Right lobe of liver (tissue), 6 donors: ENCODE measurements around the gene KAT6B. TPM values are rescaled to one million over a fixed set of nuclear protein-coding genes. Genes with fewer than 3 reads are reported as not detected.

Source experiments
- ATAC-seq, 4 donors: fragments of 200-7000 bp; cut with Tn5 transposase; one replicate each; pipeline ENCODE4 v1.9.1; 2020; ENCODE audit warnings: mild to moderate bottlenecking in 4 of 4, moderate library complexity in 4 of 4
- DNase-seq, 3 donors: peaks; one replicate each; pipeline ENCODE4 v3.0.0-alpha.2; 2020
- H3K27ac ChIP-seq, 3 donors: fragments of 200-600 bp; one replicate each; pipeline ENCODE4 v1.8.0; 2022
- H3K27me3 ChIP-seq, 2 donors: fragments of 200-600 bp; one replicate each; pipeline ENCODE4 v1.8.0; 2022
- H3K36me3 ChIP-seq, 4 donors: fragments of 200-600 bp; sonication (generic) in 1 of 4; one replicate each; pipeline versions ENCODE4 v1.5.1 to v1.8.0; 2017 to 2022; ENCODE audit warnings: control low read depth in 1 of 4
- H3K4me1 ChIP-seq, 4 donors: fragments of 200-600 bp; sonication (generic) in 1 of 4; one replicate each; pipeline versions ENCODE4 v1.5.1 to v1.8.0; 2017 to 2022; ENCODE audit warnings: control low read depth in 1 of 4
- H3K4me3 ChIP-seq, 3 donors: fragments of 200-600 bp; one replicate each; pipeline ENCODE4 v1.8.0; 2022
- H3K9me3 ChIP-seq, 4 donors: fragments of 200-600 bp; sonication (generic) in 1 of 4; one replicate each; pipeline versions ENCODE4 v1.5.1 to v1.8.0; 2017 to 2022; ENCODE audit warnings: control low read depth in 1 of 4
- POLR2A ChIP-seq: fragments of 450-650 bp; IDR thresholded peaks from one replicate; pipeline ENCODE4 v1.6.1; 2017; ENCODE audit warnings: antibody characterized with exemption, mild to moderate bottlenecking
- WGBS: methylation state at CpG from one replicate; pipeline ENCODE4 v1.1.6; 2018; ENCODE audit warnings: low coverage, low lambda C conversion rate; ENCODE audit not compliant: insufficient coverage; ENCODE audit errors: missing lambda C conversion rate; 5-methylcytosine and 5-hydroxymethylcytosine counted together
- intact Hi-C, 2 donors: fragments of 100-400 bp; cut with DNase I; formaldehyde crosslinking; loops; one replicate each; pipeline versions ENCODE4 v1.11.2 to v1.14.1; 2022
- total RNA-seq, 6 experiments: library from RNA; depleted of rRNA in 2 of 6; stranded (reverse); fragments of >200 nt in 2 of 6; fragmentation: NEBNext Ultra II Directional in 3 of 6; extraction: Animal tissue kit (Norgen Biotek cat#: 25700) in 3 of 6; gene quantifications; one replicate each; pipeline versions ENCODE4 v1.1.0 to v1.2.4, GENCODE V29; 2016 to 2023
- TF ChIP-seq, protein P1 (sequence below), 4 donors: fragments of 200-600 bp in 3 of 4; fragments of 450-650 bp in 1 of 4; IDR thresholded peaks; one replicate each; pipeline versions ENCODE4 v1.5.1 to v1.8.0; 2016 to 2022; ENCODE audit warnings: antibody characterized with exemption in 4 of 4, mild to moderate bottlenecking in 2 of 4
- donor health status: DM: no; HTN: yes; CAD: no.
- donor health status: DM: no; HTN: no; CAD: no.
- donor health status: DM: no; HTN: no; CAD: no.
- donor health status: DM: no; HTN: yes; CAD: no.
- donor health status: DM: no; HTN: yes; CAD: no.

Gene KAT6B
- total RNA-seq, 6 experiments from 2014 or later, result 9.2 to 17.1 (median 10.3) TPM

DNA sequence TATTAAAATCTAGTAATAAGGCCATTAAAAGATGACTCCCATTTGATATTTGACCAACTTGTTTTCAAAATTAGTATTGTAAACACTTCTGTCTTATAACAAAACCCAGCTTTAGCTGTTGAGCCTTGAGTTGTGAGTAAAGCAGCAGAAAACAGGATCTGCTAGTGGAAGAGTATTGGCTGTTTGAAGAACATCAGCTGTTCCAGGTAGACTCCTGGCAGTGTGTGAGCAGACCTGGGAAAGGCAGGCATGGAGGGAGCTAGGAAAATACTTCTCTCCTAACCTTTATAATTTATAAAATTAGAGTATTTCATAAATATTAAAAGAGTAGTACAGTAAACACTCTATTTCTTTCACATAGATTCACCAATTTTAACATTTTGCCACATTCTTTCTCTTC, 29.0 kb downstream of the KAT6B start:
- TF ChIP-seq POLR2A, result no peak
- TF ChIP-seq, protein P1, sequence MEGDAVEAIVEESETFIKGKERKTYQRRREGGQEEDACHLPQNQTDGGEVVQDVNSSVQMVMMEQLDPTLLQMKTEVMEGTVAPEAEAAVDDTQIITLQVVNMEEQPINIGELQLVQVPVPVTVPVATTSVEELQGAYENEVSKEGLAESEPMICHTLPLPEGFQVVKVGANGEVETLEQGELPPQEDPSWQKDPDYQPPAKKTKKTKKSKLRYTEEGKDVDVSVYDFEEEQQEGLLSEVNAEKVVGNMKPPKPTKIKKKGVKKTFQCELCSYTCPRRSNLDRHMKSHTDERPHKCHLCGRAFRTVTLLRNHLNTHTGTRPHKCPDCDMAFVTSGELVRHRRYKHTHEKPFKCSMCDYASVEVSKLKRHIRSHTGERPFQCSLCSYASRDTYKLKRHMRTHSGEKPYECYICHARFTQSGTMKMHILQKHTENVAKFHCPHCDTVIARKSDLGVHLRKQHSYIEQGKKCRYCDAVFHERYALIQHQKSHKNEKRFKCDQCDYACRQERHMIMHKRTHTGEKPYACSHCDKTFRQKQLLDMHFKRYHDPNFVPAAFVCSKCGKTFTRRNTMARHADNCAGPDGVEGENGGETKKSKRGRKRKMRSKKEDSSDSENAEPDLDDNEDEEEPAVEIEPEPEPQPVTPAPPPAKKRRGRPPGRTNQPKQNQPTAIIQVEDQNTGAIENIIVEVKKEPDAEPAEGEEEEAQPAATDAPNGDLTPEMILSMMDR (IDR thresholded peaks at IDR 0.05), result no peak
- H3K27ac ChIP-seq, result no peak overlapping the region
- no peak for ATAC-seq
- DNase-seq, result no peak
- intact Hi-C loops, result no loop called here
- no peaks in the 10 kb centered on the region for H3K9me3 ChIP-seq
- no peak overlapping the region for H3K4me3 ChIP-seq
- H3K4me1 ChIP-seq, result peaks cover 0 to 10% (median 3%) of the 10 kb centered on the region in 4 donors
- H3K36me3 ChIP-seq, result no peaks in the 10 kb centered on the region
- H3K27me3 ChIP-seq, result no peaks in the 10 kb centered on the region

DNA sequence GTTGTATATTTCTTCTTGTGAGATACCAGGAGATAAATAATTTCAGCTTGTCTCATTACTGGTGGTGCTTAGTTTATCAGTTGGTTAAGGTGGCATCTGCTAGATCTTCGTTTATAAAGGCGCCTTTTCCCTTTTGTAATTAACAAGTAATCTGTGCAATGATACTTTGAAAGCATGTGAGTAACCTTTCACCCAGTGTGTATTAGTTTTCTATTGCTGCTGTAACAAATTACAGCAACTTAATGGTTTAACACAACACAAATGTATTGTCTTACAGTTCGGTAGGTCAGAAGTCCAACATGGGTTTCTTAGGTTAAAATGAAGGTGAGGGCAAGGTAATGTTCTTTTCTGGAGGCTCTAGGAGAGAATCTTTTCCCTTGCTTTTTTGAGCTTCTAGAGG, 30.5 kb downstream of the KAT6B start:
- ATAC-seq (no peak), DNase-seq (no peak)
- Histone ChIP-seq H3K36me3 (no peaks in the 10 kb centered on the region), H3K4me3 (no peak overlapping the region), H3K4me1 (peaks cover 0 to 8% (median 3%) of the 10 kb centered on the region in 4 donors), H3K9me3 (no peaks in the 10 kb centered on the region), H3K27ac (no peak overlapping the region), H3K27me3 (no peaks in the 10 kb centered on the region)
- WGBS, result 91% methylated on average over 3 of the region's 3 CpGs
- TF ChIP-seq, protein P1 (IDR thresholded peaks at IDR 0.05), result no peak
- no peak for TF ChIP-seq POLR2A
- intact Hi-C loops, result no loop called here

DNA sequence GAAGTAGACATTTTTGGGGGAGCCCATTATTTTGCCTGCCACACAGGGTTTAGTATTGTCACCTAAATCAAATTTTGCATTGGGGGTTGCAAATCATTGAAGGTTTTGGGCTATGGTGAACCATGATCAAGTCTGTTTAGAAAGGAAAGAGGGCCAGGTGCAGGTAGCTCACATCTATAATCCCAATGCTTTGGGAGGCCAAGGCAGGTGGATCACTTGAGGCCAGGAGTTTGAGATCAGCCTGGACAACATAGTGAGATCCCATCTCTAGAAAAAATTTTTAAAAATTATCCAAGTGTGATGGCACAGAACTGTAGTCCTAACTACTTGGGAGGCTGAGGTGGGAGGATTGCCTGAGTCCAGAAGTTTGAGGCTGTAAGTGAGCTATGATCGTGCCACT, 31.2 kb downstream of the KAT6B start:
- ATAC-seq (no peak), DNase-seq (no peak)
- Histone ChIP-seq H3K36me3 (no peaks in the 10 kb centered on the region), H3K4me1 (peaks cover 0 to 7% (median 1%) of the 10 kb centered on the region in 4 donors), H3K27me3 (no peaks in the 10 kb centered on the region), H3K9me3 (no peaks in the 10 kb centered on the region), H3K27ac (no peak overlapping the region), H3K4me3 (no peak overlapping the region)
- intact Hi-C loops, result no loop called here
- WGBS, result 100% methylated on average over 1 of the region's 1 CpG
- TF ChIP-seq POLR2A, result no peak
- TF ChIP-seq, protein P1 (IDR thresholded peaks at IDR 0.05), result no peak

DNA sequence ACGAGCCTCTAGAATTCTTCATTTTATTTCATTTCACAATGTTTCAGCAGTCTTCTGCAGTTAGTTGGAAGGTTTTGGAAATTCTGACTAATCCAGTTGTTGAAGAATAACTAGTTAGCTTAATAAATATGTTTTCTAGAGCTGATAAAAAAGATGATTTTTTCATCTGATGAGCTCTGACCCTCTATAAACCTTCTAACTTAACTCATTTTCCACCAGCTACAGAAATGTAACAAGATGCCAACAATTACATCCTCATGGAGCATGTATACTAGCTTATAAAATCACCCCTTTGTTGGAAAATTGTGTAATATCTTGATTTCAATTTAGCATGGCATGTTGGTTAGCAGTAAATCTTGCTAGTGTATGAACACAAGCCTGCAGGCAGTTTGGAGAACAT, 33.1 kb downstream of the KAT6B start:
- no peaks in the 10 kb centered on the region for H3K36me3 ChIP-seq
- ATAC-seq, result no peak
- no peaks in the 10 kb centered on the region for H3K9me3 ChIP-seq
- WGBS, result 86% methylated on average over 1 of the region's 1 CpG
- no peak overlapping the region for H3K4me3 ChIP-seq
- TF ChIP-seq POLR2A, result no peak
- TF ChIP-seq, protein P1 (IDR thresholded peaks at IDR 0.05), result no peak
- DNase-seq, result no peak
- intact Hi-C loops, result no loop called here
- H3K27me3 ChIP-seq, result no peaks in the 10 kb centered on the region
- H3K27ac ChIP-seq, result no peak overlapping the region
- H3K4me1 ChIP-seq, result no peaks in the 10 kb centered on the region

DNA sequence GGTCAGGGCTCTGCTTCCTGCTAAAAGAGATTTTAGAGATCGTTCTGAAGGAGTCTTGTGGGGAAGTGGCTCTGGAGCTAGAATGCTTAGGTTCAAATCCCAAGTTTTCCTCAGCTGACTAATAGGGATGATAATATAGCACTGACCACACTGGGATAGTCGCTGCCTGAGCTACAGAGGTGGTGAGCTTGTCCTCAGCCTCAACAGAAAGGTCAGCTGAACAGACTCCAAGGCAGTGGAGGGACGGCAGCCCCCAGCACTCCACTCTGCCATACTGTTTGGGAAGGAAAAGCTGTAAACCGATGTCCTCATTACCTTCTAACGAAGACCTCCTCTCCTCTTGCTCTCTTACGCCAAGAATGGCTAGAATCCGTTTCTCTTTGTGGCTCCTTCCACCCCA, 36.2 kb downstream of the KAT6B start:
- Histone ChIP-seq H3K36me3 (no peaks in the 10 kb centered on the region), H3K4me3 (no peak overlapping the region), H3K27me3 (no peaks in the 10 kb centered on the region), H3K4me1 (no peaks in the 10 kb centered on the region), H3K9me3 (no peaks in the 10 kb centered on the region), H3K27ac (no peak overlapping the region)
- no peak for DNase-seq
- no peak for ATAC-seq
- TF ChIP-seq POLR2A, result no peak
- TF ChIP-seq, protein P1 (IDR thresholded peaks at IDR 0.05), result no peak
- WGBS, result 82% methylated on average over 5 of the region's 7 CpGs
- intact Hi-C loops, result no loop called here
